Ammon's horn (tissue), 1 donor: Measurements from ENCODE around the gene ACTBL2.
A peak's percentile ranks its signal among the peaks of the same experiment; 100 is the strongest.
"Not testable (repeated sequence)": the region's sequence is repeated elsewhere in the genome, so short reads cannot be mapped to it uniquely, and the experiment has no call there.

Source experiments
- DNase-seq: peaks from one replicate; pipeline ENCODE4 v3.0.0-alpha.2; 2016; ENCODE audit warnings: low spot score

ACTBL2 gene

GRCh38 chr5:57482671-57483106 is at the start of gene ACTBL2:
TSS of gene ACTBL2 (minus strand) at chr5:57482811. CDS start at chr5:57482707, 104 bp downstream.
- no peak for DNase-seq

GRCh38 chr5:57531333-57531732 is 48.7 kb upstream of the ACTBL2 start:
- no peak for DNase-seq

- no peak for DNase-seq
These were observed 47.3 kb upstream of the ACTBL2 start for GRCh38 chr5:57529864-57530263.

GRCh38 chr5:57527870-57528269 is 45.3 kb upstream of the ACTBL2 start:
- no peak for DNase-seq

- DNase-seq: no peak
These were observed 41.9 kb upstream of the ACTBL2 start for GRCh38 chr5:57524348-57525060.

GRCh38 chr5:57522477-57522876 is 39.9 kb upstream of the ACTBL2 start:
- not testable (repeated sequence) for DNase-seq

- DNase-seq: not testable (repeated sequence)
These were observed 35.8 kb upstream of the ACTBL2 start for GRCh38 chr5:57518415-57518814.

- DNase-seq: no peak
These were observed 34.6 kb upstream of the ACTBL2 start for GRCh38 chr5:57517250-57517649.

- DNase-seq: no peak
These were observed 31.2 kb upstream of the ACTBL2 start for GRCh38 chr5:57513785-57514184.

GRCh38 chr5:57511321-57511720 is 28.7 kb upstream of the ACTBL2 start:
- DNase-seq: no peak

- DNase-seq: no peak
These were observed 27.1 kb upstream of the ACTBL2 start for GRCh38 chr5:57509501-57510260.

- no peak for DNase-seq
These were observed 25.6 kb upstream of the ACTBL2 start for GRCh38 chr5:57508211-57508610.

- no peak for DNase-seq
These were observed 22.9 kb upstream of the ACTBL2 start for GRCh38 chr5:57505272-57506200.

GRCh38 chr5:57504357-57504756 is 21.7 kb upstream of the ACTBL2 start:
- no peak for DNase-seq

GRCh38 chr5:57503433-57503832 is 20.8 kb upstream of the ACTBL2 start:
- no peak for DNase-seq

GRCh38 chr5:57501414-57502201 is 19.0 kb upstream of the ACTBL2 start:
- peak; percentile 20 for DNase-seq

GRCh38 chr5:57499262-57500050 is 16.8 kb upstream of the ACTBL2 start:
- DNase-seq: peak; percentile 82

GRCh38 chr5:57497733-57498132 is 15.1 kb upstream of the ACTBL2 start:
- DNase-seq: no peak

GRCh38 chr5:57495285-57496086 is 12.9 kb upstream of the ACTBL2 start:
- DNase-seq: no peak
